Gastrocnemius medialis (tissue), 4 donors: ENCODE measurements around the gene SLC7A6. TPM values are rescaled to one million over a fixed set of nuclear protein-coding genes. Genes with fewer than 3 reads are reported as not detected.

Experiments
- ATAC-seq, 2 donors: fragments of 150-250 bp; one replicate each; pipeline ENCODE4 v1.9.1; 2016
- DNase-seq, 2 donors: peaks; one replicate each; pipeline ENCODE4 v3.0.0-alpha.2; 2019
- H3K27ac ChIP-seq, 4 donors: fragments of 200-600 bp; sonication (generic); 1 replicate in 1 of 4; 2 replicates in 3 of 4; pipeline ENCODE4 v1.5.1; 2016 to 2018; ENCODE audit warnings: mild to moderate bottlenecking in 2 of 4, moderate library complexity in 1 of 4
- H3K27me3 ChIP-seq, 3 donors: fragments of 200-600 bp; sonication (generic) in 2 of 3; 1 replicate in 1 of 3; 2 replicates in 2 of 3; pipeline versions ENCODE4 v1.5.1 to v1.6.0; 2016 to 2019; ENCODE audit warnings: mild to moderate bottlenecking in 1 of 3, moderate library complexity in 1 of 3
- H3K36me3 ChIP-seq, 2 donors: fragments of 200-600 bp; sonication (generic) in 1 of 2; one replicate each; pipeline ENCODE4 v1.5.1; 2017 to 2018
- H3K4me1 ChIP-seq, 2 donors: fragments of 200-600 bp; sonication (generic) in 1 of 2; one replicate each; pipeline ENCODE4 v1.5.1; 2016 to 2017; ENCODE audit warnings: mild to moderate bottlenecking in 2 of 2
- H3K4me3 ChIP-seq, 4 donors: fragments of 200-600 bp; sonication (generic) in 3 of 4; 1 replicate in 1 of 4; 2 replicates in 3 of 4; pipeline ENCODE4 v1.5.1; 2016 to 2019; ENCODE audit warnings: mild to moderate bottlenecking in 2 of 4
- H3K9me3 ChIP-seq, 3 donors: fragments of 200-600 bp; sonication (generic) in 2 of 3; 1 replicate in 1 of 3; 2 replicates in 2 of 3; pipeline ENCODE4 v1.5.1; 2016 to 2019
- CTCF ChIP-seq, 5 experiments: fragments of 450-650 bp in 3 of 5; fragments of 200-600 bp in 2 of 5; sonication (generic) in 2 of 5; IDR thresholded peaks in 4 of 5; conservative IDR thresholded peaks in 1 of 5; 1 replicate in 4 of 5; 2 replicates in 1 of 5; pipeline ENCODE4 v1.5.1; 2016 to 2019; ENCODE audit warnings: antibody characterized with exemption in 5 of 5, mild to moderate bottlenecking in 3 of 5, moderate library complexity in 3 of 5
- POLR2A ChIP-seq, 2 donors: fragments of 450-650 bp; IDR thresholded peaks; one replicate each; pipeline ENCODE4 v1.6.1; 2017; ENCODE audit warnings: antibody characterized with exemption in 2 of 2, mild to moderate bottlenecking in 2 of 2, moderate library complexity in 2 of 2
- in situ Hi-C, 4 donors: fragments of 200-750 bp; cut with MboI; loops; one replicate each; pipeline versions ENCODE4 v1.15.0 to v1.8.0; 2017; ENCODE audit warnings: low sequenced_read_pairs in 4 of 4
- intact Hi-C: fragments of 100-400 bp; cut with DNase I; formaldehyde crosslinking; loops from one replicate; pipeline ENCODE4 v1.15.1; 2023; ENCODE audit warnings: low total_unique reads
- total RNA-seq, 4 donors: library from RNA; depleted of rRNA; stranded (reverse); fragments of >200 nt; gene quantifications; one replicate each; pipeline versions ENCODE4 v1.1.0 to v1.2.3, GENCODE V29; 2016

SLC7A6 gene
- total RNA-seq, 4 donors from 2014 or later, result 97.3 to 205 (median 117) TPM

GRCh38 chr16:68319185-68319908 is 55.0 kb downstream of the SLC7A6 start:
- H3K9me3 ChIP-seq, result no peaks in the 10 kb centered on the region
- no peaks in the 10 kb centered on the region for H3K4me1 ChIP-seq
- no peak overlapping the region for H3K4me3 ChIP-seq
- no peak overlapping the region for H3K27ac ChIP-seq
- ATAC-seq (no peak), DNase-seq (no peak)
- peaks cover 0 to 52% of the 10 kb centered on the region in 2 donors for H3K36me3 ChIP-seq
- in situ Hi-C loops, result no loop called here
- TF ChIP-seq CTCF (IDR thresholded peaks at IDR 0.05 in 4 of 5, conservative IDR thresholded peaks at IDR 0.05 in 1 of 5), result no peak
- TF ChIP-seq POLR2A (IDR thresholded peaks at IDR 0.05), result no peak
- intact Hi-C loops, result no loop called here
- no peaks in the 10 kb centered on the region for H3K27me3 ChIP-seq

DNA sequence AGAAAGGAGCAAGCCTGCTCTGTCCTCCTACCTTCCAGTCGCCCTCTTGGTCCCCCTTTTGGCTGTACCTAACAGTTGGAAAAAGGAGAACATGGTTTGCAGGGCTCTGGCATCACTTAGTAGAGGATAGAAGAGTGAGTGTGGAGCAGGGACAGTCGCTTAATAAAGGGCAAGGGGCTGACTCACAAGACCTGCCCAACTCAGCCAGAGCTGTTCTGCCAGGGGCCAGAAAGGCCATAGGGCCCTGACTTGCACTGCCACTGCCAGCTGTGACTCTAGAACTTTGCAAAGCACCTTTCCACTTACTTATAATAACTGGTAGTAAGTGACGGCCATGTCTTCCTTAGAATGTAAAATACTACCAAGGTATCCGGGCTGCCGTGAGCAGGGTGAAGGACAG is 60.0 kb downstream of the SLC7A6 start:
- Histone ChIP-seq H3K36me3 (peaks cover 0 to 44% of the 10 kb centered on the region in 2 donors), H3K27me3 (no peaks in the 10 kb centered on the region), H3K27ac (no peak overlapping the region), H3K4me3 (no peak overlapping the region), H3K9me3 (no peaks in the 10 kb centered on the region), H3K4me1 (peaks cover 0 to 7% of the 10 kb centered on the region in 2 donors)
- DNase-seq (no peak), ATAC-seq (no peak)
- TF ChIP-seq POLR2A (IDR thresholded peaks at IDR 0.05) (no peak), CTCF (IDR thresholded peaks at IDR 0.05 in 4 of 5, conservative IDR thresholded peaks at IDR 0.05 in 1 of 5) (no peak)
- in situ Hi-C loops (loop anchor here in 1 of 4 donors (5.0 kb wide), 1 partner anchor 82 kb away; no protein-coding TSS in a partner anchor), intact Hi-C loops (no loop called here)

DNA sequence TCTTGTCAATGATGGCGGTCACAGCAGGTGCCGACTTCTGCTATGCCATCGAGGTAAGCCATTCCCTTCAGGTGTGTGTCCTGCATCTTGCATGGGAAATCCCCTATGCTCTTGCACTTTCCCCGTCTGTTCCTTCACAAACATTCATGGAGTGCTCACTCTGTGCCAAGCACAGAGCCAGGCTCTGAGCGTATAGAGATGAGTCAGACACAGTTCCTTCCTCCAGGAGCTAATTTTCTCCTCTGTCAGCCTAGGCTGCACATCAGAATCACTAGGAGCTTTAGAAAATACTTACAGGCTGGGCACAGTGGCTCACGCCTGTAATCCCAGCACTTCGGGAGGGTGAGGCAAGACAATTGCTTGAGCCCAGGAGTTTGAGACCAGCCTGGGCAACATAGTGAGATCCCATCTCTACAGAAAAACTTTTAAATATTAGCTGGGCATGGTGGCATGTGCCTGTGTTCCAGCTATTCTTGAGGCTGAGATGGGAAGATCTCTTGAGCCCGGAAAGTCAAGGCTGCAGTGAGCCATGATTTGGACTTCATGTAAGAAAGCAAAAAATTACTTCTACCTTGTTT is 60.5 kb downstream of the SLC7A6 start:
- H3K27me3 ChIP-seq, result no peaks in the 10 kb centered on the region
- DNase-seq (peak in 1 of 2 donors; percentile 2), ATAC-seq (no peak)
- peaks cover 0 to 44% of the 10 kb centered on the region in 2 donors for H3K36me3 ChIP-seq
- H3K4me1 ChIP-seq, result peaks cover 0 to 7% of the 10 kb centered on the region in 2 donors
- H3K4me3 ChIP-seq, result no peak overlapping the region
- in situ Hi-C loops (loop anchor here (5.0 to 25.0 kb wide), 4 partner anchors 63 to 238 kb away; partner anchors contain the start of genes NFATC3 (in 2 of the 4) and SLC7A6 (in 1 of the 4)), intact Hi-C loops (no loop called here)
- no peak for TF ChIP-seq CTCF (IDR thresholded peaks at IDR 0.05 in 4 of 5, conservative IDR thresholded peaks at IDR 0.05 in 1 of 5)
- no peak for TF ChIP-seq POLR2A (IDR thresholded peaks at IDR 0.05)
- no peaks in the 10 kb centered on the region for H3K9me3 ChIP-seq
- no peak overlapping the region for H3K27ac ChIP-seq

DNA sequence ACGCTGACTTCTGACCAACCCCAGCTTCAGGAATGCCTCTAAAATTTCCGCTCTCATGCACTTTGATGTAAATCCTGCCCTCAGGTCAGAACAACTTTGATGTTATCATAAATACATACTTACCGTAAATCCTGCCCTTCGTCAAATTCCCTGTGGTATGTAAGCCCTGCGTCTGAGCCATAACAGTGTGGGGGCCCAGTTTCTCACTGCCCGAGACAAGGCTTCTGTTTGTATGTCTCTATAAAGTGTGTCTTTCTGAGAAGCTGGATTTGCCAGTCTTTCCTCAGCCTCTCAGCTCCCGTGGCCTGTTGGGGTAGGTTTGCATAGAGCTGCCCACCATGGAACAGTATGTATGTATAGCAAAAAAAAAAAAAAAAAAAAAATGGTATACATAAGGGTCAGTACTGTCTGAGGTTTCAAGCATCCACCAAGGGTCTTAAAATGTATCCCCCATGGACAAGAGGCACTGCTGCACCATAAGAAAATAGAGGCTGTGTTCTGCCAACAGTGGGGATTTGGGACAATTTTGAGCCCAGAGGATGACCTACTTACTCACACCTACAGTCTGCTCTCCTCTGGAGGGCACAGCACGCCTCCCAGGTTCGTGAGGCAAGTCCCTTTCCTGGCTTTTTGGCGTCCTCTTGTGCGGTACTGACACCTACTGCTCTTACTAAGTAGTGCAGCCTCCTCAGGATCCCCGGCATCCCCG is 64.0 kb downstream of the SLC7A6 start:
- H3K27me3 ChIP-seq, result no peaks in the 10 kb centered on the region
- in situ Hi-C loops (loop anchor here (5.0 to 25.0 kb wide), 3 partner anchors 66 to 241 kb away; partner anchors contain the start of genes NFATC3 (in 2 of the 4) and SLC7A6 (in 1 of the 4)), intact Hi-C loops (loop anchor here (1.0 kb wide), 2 partner anchors 67 to 89 kb away; no protein-coding TSS in a partner anchor)
- peaks cover 0 to 34% of the 10 kb centered on the region in 2 donors for H3K36me3 ChIP-seq
- DNase-seq, result peak; percentile 69 to 87
- H3K27ac ChIP-seq, result peak overlapping the region in 2 of 4 donors; percentile 44 to 56
- no peak overlapping the region for H3K4me3 ChIP-seq
- H3K9me3 ChIP-seq, result no peaks in the 10 kb centered on the region
- H3K4me1 ChIP-seq, result peaks cover 0 to 25% of the 10 kb centered on the region in 2 donors
- peak; percentile 90 for ATAC-seq
- no peak for TF ChIP-seq POLR2A (IDR thresholded peaks at IDR 0.05)
- TF ChIP-seq CTCF (IDR thresholded peaks at IDR 0.05 in 4 of 5, conservative IDR thresholded peaks at IDR 0.05 in 1 of 5), result peak; percentile 92 to 98 (median 95)
